ENCODE data around the gene FUNDC2. TPM values are rescaled to one million over a fixed set of nuclear protein-coding genes. Genes with fewer than 3 reads are reported as not detected.

The FUNDC2 gene
- total RNA-seq, 3 donors from 2014 or later (not counting 1 experiment from before 2014, with no cell fraction given) = 49.7 to 52.9 (median 52.1) TPM

DNA sequence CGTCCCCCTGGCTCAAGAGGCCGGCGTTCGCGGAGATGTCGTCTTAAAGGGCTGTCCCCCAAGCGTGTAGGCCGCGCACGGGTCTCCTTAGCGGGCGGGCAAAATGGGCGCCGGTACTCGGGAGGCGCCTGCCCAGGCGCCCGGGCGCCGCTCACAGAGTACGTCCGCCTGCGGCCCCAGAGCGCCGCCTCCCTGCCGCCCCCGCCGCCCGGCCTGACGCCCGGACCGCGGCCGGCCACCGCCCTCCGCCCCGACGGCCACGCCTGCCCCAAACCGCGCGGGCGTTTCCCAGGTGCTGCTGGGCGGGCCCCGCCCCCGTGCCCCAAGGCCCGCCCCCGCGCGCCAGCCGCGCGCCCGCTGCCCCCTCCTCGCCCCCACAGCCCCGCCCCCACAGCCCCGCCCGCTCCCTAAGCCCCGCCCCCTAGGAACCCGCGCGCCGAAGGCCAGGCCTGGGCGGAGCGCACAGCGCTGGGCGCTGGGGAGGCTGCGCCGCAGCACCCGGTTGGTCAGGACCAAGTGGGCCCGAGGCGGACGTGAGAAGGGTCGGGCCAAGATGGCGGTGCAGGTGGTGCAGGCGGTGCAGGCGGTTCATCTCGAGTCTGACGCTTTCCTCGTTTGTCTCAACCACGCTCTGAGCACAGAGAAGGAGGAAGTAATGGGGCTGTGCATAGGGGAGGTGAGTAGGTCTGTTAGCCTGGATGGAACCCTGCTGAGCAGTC lies 44.5 kb downstream of the FUNDC2 start, which contains the start of the genes BRCC3, CMC4 and MTCP1:
TSS of gene BRCC3 (plus strand) at position 534 of the 719 bp plus-strand sequence. CDS start at position 554, 20 bp downstream.
TSS of gene CMC4 (minus strand) at position 162 of the 719 bp plus-strand sequence. CDS start 7,113 bp downstream, outside the sequence.
TSS of gene MTCP1 (minus strand) at position 162 of the 719 bp plus-strand sequence. CDS start 5,126 bp downstream, outside the sequence.
- Histone ChIP-seq H3K9me3 (ENCODE audit: control insufficient read depth, insufficient read depth, low read length) (no peaks in the 10 kb centered on the region), H3K36me3 (ENCODE audit: control insufficient read depth, insufficient read depth, low read length) (peaks cover 11% of the 10 kb centered on the region), H3K4me1 (ENCODE audit: control insufficient read depth, insufficient read depth, low read length) (peaks cover 21% of the 10 kb centered on the region), H3K27me3 (ENCODE audit: control insufficient read depth, insufficient read depth, low read length) (no peaks in the 10 kb centered on the region), H3K4me3 (ENCODE audit: low read length) (peak within 1 kb of the TSS; percentile 93), H3K27ac (ENCODE audit: low read length) (peak within 1 kb of the TSS; percentile 98)
- intact Hi-C loops (cut with micrococcal nuclease) = loop anchor here (2.0 kb wide), 1 partner anchor 44 kb away; the partner anchor contains the start of gene FUNDC2
- H3K27me3 Mint-ChIP-seq (ENCODE audit: low read depth in 2 of 2) = no peaks in the 10 kb centered on the region
- H3K9me3 Mint-ChIP-seq = no peaks in the 10 kb centered on the region
- under 1% methylated on average over 65 of the region's 81 CpGs for WGBS (ENCODE audit: insufficient coverage)
- peaks cover 12 to 37% of the 10 kb centered on the region in 2 donors for H3K4me1 Mint-ChIP-seq
- ATAC-seq (peak; percentile 81 to 92 (median 81)), DNase-seq (peak; percentile 72 to 84)
- peak within 1 kb of the TSS; percentile 83 to 89 for H3K27ac Mint-ChIP-seq
- TF ChIP-seq, protein P1, sequence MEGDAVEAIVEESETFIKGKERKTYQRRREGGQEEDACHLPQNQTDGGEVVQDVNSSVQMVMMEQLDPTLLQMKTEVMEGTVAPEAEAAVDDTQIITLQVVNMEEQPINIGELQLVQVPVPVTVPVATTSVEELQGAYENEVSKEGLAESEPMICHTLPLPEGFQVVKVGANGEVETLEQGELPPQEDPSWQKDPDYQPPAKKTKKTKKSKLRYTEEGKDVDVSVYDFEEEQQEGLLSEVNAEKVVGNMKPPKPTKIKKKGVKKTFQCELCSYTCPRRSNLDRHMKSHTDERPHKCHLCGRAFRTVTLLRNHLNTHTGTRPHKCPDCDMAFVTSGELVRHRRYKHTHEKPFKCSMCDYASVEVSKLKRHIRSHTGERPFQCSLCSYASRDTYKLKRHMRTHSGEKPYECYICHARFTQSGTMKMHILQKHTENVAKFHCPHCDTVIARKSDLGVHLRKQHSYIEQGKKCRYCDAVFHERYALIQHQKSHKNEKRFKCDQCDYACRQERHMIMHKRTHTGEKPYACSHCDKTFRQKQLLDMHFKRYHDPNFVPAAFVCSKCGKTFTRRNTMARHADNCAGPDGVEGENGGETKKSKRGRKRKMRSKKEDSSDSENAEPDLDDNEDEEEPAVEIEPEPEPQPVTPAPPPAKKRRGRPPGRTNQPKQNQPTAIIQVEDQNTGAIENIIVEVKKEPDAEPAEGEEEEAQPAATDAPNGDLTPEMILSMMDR (IDR thresholded peaks at IDR 0.05) = no peak
- H3K4me3 Mint-ChIP-seq = peak within 1 kb of the TSS; percentile 85
- no peaks in the 10 kb centered on the region for H3K36me3 Mint-ChIP-seq

DNA sequence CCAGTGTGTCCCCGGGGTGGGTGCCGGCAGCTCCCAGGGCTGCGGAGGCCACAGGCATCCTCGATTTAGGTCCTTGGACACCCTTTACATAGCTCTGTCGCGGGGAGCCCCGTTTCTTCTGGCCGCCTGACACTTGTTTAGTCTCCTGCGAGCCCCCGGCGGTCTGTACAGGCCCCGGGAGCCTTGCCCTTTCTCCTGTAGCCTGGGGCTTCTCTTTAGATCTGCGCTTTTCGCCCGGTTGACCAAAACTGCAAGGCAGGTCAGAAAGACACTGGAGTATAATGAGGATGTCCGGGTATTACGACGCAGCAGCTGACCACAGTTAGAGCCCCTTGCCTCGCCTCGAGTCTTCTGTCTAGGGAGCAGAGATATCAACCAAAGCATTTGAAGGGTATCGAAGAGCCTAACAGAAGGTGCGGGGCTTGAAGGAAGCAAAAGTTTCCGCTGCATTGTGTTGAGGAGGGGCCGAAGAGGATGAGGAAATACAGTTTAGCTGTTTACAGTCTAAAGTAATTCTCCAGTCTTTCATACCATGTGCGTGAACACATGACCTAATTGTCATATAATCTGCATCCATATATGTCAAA lies 45.1 kb downstream of the FUNDC2 start:
- Histone ChIP-seq H3K4me3 (ENCODE audit: low read length) (peak overlapping the region; percentile 80), H3K27me3 (ENCODE audit: control insufficient read depth, insufficient read depth, low read length) (no peaks in the 10 kb centered on the region), H3K4me1 (ENCODE audit: control insufficient read depth, insufficient read depth, low read length) (peaks cover 21% of the 10 kb centered on the region), H3K27ac (ENCODE audit: low read length) (peak overlapping the region; percentile 89), H3K36me3 (ENCODE audit: control insufficient read depth, insufficient read depth, low read length) (peaks cover 11% of the 10 kb centered on the region), H3K9me3 (ENCODE audit: control insufficient read depth, insufficient read depth, low read length) (no peaks in the 10 kb centered on the region)
- TF ChIP-seq, protein P1 (IDR thresholded peaks at IDR 0.05) = no peak
- Mint-ChIP-seq H3K27me3 (ENCODE audit: low read depth in 2 of 2) (no peaks in the 10 kb centered on the region), H3K4me3 (peak overlapping the region; percentile 85), H3K4me1 (peaks cover 12 to 37% of the 10 kb centered on the region in 2 donors), H3K27ac (peak overlapping the region; percentile 83 to 89), H3K9me3 (no peaks in the 10 kb centered on the region), H3K36me3 (no peaks in the 10 kb centered on the region)
- ATAC-seq = peak in 1 of 3 donors; percentile 16
- under 1% methylated on average over 20 of the region's 25 CpGs for WGBS (ENCODE audit: insufficient coverage)
- intact Hi-C loops (cut with micrococcal nuclease) = loop anchor here (2.0 kb wide), 1 partner anchor 45 kb away; the partner anchor contains the start of gene FUNDC2
- DNase-seq = peak in 1 of 2 donors; percentile 38

DNA sequence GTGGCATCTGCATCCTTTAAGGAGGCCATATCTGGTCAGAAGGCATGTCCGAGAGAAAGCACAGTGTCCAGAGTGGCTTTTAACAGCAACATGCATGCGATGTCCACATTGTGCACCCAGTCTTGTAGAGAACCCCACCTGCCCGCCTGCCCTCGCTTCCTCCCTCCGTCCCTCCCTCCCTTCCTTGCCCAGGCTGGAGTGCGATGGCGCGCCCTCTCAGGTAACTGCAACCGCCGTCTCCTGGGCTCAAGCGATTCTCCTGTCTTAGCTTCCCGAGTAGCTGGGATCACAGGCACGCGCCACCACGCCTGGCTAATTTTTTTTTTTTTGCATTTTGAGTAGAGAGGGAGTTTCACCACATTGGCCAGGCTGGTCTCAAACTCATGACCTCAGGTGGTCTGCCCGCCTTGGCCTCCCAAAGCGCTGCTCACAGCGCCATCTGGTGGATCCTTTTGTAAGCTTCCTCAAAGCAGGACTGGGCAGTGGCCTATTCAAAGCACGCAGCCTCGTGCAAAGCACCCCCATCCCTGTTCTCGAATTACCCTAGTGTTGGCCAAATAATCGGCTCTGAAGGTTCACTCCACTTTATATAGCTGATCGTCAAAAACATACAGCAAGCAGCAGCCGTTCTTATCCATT lies 59.7 kb downstream of the FUNDC2 start:
- intact Hi-C loops (cut with micrococcal nuclease) = no loop called here
- TF ChIP-seq, protein P1 (IDR thresholded peaks at IDR 0.05) = peak; percentile 26
- H3K9me3 Mint-ChIP-seq = no peaks in the 10 kb centered on the region
- peak; percentile 17 to 70 for DNase-seq
- no peaks in the 10 kb centered on the region for H3K4me1 Mint-ChIP-seq
- 95% methylated on average over 24 of the region's 24 CpGs for WGBS (ENCODE audit: insufficient coverage)
- H3K4me3 Mint-ChIP-seq = no peak overlapping the region
- no peaks in the 10 kb centered on the region for H3K9me3 ChIP-seq (ENCODE audit: control insufficient read depth, insufficient read depth, low read length)
- H3K36me3 ChIP-seq (ENCODE audit: control insufficient read depth, insufficient read depth, low read length) = peaks cover 12% of the 10 kb centered on the region
- no peaks in the 10 kb centered on the region for H3K4me1 ChIP-seq (ENCODE audit: control insufficient read depth, insufficient read depth, low read length)
- H3K36me3 Mint-ChIP-seq = no peaks in the 10 kb centered on the region
- no peaks in the 10 kb centered on the region for H3K27me3 Mint-ChIP-seq (ENCODE audit: low read depth in 2 of 2)
- no peak overlapping the region for H3K27ac Mint-ChIP-seq
- H3K27ac ChIP-seq (ENCODE audit: low read length) = no peak overlapping the region
- H3K4me3 ChIP-seq (ENCODE audit: low read length) = no peak overlapping the region
- no peaks in the 10 kb centered on the region for H3K27me3 ChIP-seq (ENCODE audit: control insufficient read depth, insufficient read depth, low read length)
- ATAC-seq = peak in 1 of 3 donors; percentile 53

All from natural killer cell (primary cell).